Keratinocyte (primary cell): ENCODE results near the gene HERC6.

ENCODE experiments used
- EZH2 ChIP-seq: IDR thresholded peaks from one replicate; pipeline ENCODE4 v1.6.1; 2012; ENCODE audit warnings: inconsistent platforms, mild to moderate bottlenecking, low read length, moderate library complexity
- TF ChIP-seq, protein P1 (sequence below), 3 experiments: IDR thresholded peaks in 1 of 3; conservative IDR thresholded peaks in 1 of 3; optimal IDR thresholded peaks in 1 of 3; 2 replicates in 2 of 3; 3 replicates in 1 of 3; pipeline versions ENCODE3 to v1.5.1; 2011; ENCODE audit warnings: low read length in 3 of 3, mild to moderate bottlenecking in 3 of 3, moderate library complexity in 2 of 3, control low read depth in 1 of 3, inconsistent platforms in 1 of 3; ENCODE audit not compliant: insufficient read depth in 2 of 3; ENCODE audit errors: extremely low read depth in 1 of 3

GRCh38 chr4:88452912-88453311 is 74.3 kb downstream of the HERC6 start:
- TF ChIP-seq, protein P1, sequence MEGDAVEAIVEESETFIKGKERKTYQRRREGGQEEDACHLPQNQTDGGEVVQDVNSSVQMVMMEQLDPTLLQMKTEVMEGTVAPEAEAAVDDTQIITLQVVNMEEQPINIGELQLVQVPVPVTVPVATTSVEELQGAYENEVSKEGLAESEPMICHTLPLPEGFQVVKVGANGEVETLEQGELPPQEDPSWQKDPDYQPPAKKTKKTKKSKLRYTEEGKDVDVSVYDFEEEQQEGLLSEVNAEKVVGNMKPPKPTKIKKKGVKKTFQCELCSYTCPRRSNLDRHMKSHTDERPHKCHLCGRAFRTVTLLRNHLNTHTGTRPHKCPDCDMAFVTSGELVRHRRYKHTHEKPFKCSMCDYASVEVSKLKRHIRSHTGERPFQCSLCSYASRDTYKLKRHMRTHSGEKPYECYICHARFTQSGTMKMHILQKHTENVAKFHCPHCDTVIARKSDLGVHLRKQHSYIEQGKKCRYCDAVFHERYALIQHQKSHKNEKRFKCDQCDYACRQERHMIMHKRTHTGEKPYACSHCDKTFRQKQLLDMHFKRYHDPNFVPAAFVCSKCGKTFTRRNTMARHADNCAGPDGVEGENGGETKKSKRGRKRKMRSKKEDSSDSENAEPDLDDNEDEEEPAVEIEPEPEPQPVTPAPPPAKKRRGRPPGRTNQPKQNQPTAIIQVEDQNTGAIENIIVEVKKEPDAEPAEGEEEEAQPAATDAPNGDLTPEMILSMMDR (optimal IDR thresholded peaks at IDR 0.05 in 1 of 3, IDR thresholded peaks at IDR 0.05 in 1 of 3, conservative IDR thresholded peaks at IDR 0.05 in 1 of 3; ENCODE audit: extremely low read depth in 1 of 3, insufficient read depth in 2 of 3, low read length in 3 of 3), result no peak
- TF ChIP-seq EZH2, result no peak
